ENCODE data around the gene DPH5. TPM values are rescaled to one million over a fixed set of nuclear protein-coding genes. Genes with fewer than 3 reads are reported as not detected.

The DPH5 gene
- total and polyA plus RNA-seq, 2 experiments from 2014 or later, result 24.1 to 26.6 TPM

DNA sequence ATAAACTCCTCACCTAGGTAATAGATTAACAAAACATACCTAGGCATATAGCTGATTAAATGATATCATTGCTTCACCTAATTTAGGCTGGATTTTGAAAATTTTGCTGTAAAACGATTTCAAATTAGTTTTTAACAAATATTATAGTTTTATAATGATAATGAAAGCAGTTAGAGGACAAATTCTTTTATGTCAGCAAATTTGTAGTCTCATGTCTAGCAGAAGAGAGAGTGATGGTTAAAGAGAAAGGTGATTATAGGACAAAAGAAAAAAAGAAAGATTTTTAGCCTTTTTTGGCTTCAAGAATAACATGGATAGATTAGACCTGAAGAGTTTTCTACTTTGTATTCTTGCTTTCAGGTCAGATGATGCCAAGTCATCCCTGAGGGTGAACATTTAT lies 3.6 kb upstream of the DPH5 start:
- no peaks in the 10 kb centered on the region for H3K9me2 ChIP-seq (ENCODE audit: insufficient read depth)
- 93 to 96% methylated on average over 1 of the region's 1 CpG for WGBS, 2 experiments (ENCODE audit: low coverage in 1 of 2, low lambda C conversion rate in 2 of 2, missing lambda C conversion rate in 2 of 2)
- in situ Hi-C loops (cut with MboI), result no loop called here

DNA sequence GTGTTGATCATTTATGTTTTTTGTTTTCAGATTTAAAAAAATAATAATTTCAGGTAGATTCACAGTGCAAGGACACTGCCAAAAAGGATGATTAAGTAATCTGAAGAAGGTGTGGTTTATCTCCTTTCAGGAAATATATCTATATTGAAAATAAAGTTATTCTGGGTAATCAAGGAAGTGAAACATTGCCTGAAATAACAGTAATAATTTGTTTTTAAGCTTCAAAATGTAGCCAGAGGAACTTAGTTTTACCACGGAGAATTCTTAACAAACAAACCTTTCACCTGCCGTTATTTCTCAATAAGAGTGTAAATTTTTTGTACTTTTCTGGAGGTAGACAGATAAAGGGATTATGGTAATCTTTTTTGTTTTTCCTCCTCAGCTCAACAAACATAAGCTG lies 2.9 kb upstream of the DPH5 start:
- H3K79me2 ChIP-seq (ENCODE audit: insufficient read depth), result peaks cover 72% of the 10 kb centered on the region
- no peaks in the 10 kb centered on the region for H3K9me2 ChIP-seq (ENCODE audit: insufficient read depth)
- DNase-seq, result no peak
- H3K9ac ChIP-seq, result no peak overlapping the region
- peaks cover 5% of the 10 kb centered on the region for H3F3A ChIP-seq (ENCODE audit: insufficient read depth)
- no peak overlapping the region for H3K4me3 ChIP-seq
- no peak for TF ChIP-seq EZH2phosphoT487 (IDR thresholded peaks at IDR 0.05; ENCODE audit: insufficient read depth, low read depth)
- TF ChIP-seq EZH2 (IDR thresholded peaks at IDR 0.05; ENCODE audit: insufficient read depth, poor library complexity, severe bottlenecking), result no peak
- no peaks in the 10 kb centered on the region for H3K36me3 ChIP-seq (ENCODE audit: low read depth)
- WGBS, 2 experiments (ENCODE audit: low coverage in 1 of 2, low lambda C conversion rate in 2 of 2, missing lambda C conversion rate in 2 of 2), result 96 to 99% methylated on average over 2 of the region's 2 CpGs
- peaks cover 17% of the 10 kb centered on the region for H3K4me1 ChIP-seq (ENCODE audit: insufficient read depth)
- no peaks in the 10 kb centered on the region for H3K27me3 ChIP-seq (replicated peaks; ENCODE audit: insufficient read depth)
- no peak overlapping the region for H2AFZ ChIP-seq
- H3K27ac ChIP-seq, result no peak overlapping the region
- in situ Hi-C loops (cut with MboI), result no loop called here
- no peak overlapping the region for H3K4me2 ChIP-seq (ENCODE audit: unreplicated experiment)
- no peaks in the 10 kb centered on the region for H4K20me1 ChIP-seq (ENCODE audit: insufficient read depth)
- no peaks in the 10 kb centered on the region for H3K9me3 ChIP-seq (ENCODE audit: low read depth)

More for the DNA sequence above, 3.6 kb upstream of the DPH5 start:
- Histone ChIP-seq H2AFZ (no peak overlapping the region), H3K36me3 (ENCODE audit: low read depth) (no peaks in the 10 kb centered on the region), H4K20me1 (ENCODE audit: insufficient read depth) (no peaks in the 10 kb centered on the region), H3F3A (ENCODE audit: insufficient read depth) (no peaks in the 10 kb centered on the region), H3K9me3 (ENCODE audit: low read depth) (no peaks in the 10 kb centered on the region), H3K9ac (no peak overlapping the region), H3K4me1 (ENCODE audit: insufficient read depth) (peaks cover 17% of the 10 kb centered on the region), H3K4me3 (no peak overlapping the region), H3K27me3 (replicated peaks; ENCODE audit: insufficient read depth) (no peaks in the 10 kb centered on the region), H3K4me2 (ENCODE audit: unreplicated experiment) (no peak overlapping the region), H3K27ac (no peak overlapping the region), H3K79me2 (ENCODE audit: insufficient read depth) (peaks cover 71% of the 10 kb centered on the region)
- TF ChIP-seq EZH2phosphoT487 (IDR thresholded peaks at IDR 0.05; ENCODE audit: insufficient read depth, low read depth), result no peak
- no peak for TF ChIP-seq EZH2 (IDR thresholded peaks at IDR 0.05; ENCODE audit: insufficient read depth, poor library complexity, severe bottlenecking)
- DNase-seq, result no peak

DNA sequence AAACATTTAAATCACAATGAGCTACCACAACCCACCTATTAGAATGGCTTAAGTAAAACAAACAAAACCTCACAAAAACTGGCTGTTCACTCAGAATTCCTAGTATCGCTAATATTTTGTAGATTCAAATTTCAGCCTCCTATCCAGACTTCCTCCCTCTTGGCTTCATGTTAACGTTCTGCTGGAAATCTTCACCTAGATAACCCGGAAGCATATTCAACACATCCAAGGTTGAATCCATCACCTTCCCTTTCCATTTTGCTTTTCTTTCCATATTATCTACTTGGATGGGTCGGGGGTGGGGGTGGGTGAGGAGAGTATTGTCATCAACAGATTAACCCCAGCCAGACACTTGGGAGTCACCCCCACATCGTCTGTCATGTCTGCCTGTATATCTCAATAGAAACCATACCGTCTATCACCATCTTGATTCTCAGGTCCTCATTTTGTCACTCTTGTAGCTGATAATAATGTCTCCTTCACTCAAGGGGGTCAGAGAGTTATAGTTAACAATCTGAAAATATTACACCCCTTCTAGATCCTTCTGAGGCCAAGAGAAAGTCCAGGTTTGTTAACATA lies 1.7 kb upstream of the DPH5 start:
- no peak overlapping the region for H3K4me2 ChIP-seq (ENCODE audit: unreplicated experiment)
- H3K27me3 ChIP-seq (replicated peaks; ENCODE audit: insufficient read depth), result no peaks in the 10 kb centered on the region
- WGBS, 2 experiments (ENCODE audit: low coverage in 1 of 2, low lambda C conversion rate in 2 of 2, missing lambda C conversion rate in 2 of 2), result 90 to 93% methylated on average over 6 of the region's 6 CpGs
- peaks cover 21% of the 10 kb centered on the region for H3K4me1 ChIP-seq (ENCODE audit: insufficient read depth)
- no peaks in the 10 kb centered on the region for H3K36me3 ChIP-seq (ENCODE audit: low read depth)
- no peak overlapping the region for H3K9ac ChIP-seq
- H4K20me1 ChIP-seq (ENCODE audit: insufficient read depth), result no peaks in the 10 kb centered on the region
- TF ChIP-seq EZH2 (IDR thresholded peaks at IDR 0.05; ENCODE audit: insufficient read depth, poor library complexity, severe bottlenecking) (no peak), EZH2phosphoT487 (IDR thresholded peaks at IDR 0.05; ENCODE audit: insufficient read depth, low read depth) (no peak)
- no peak overlapping the region for H2AFZ ChIP-seq
- no peak overlapping the region for H3K27ac ChIP-seq
- DNase-seq, result no peak
- H3F3A ChIP-seq (ENCODE audit: insufficient read depth), result peaks cover 14% of the 10 kb centered on the region
- H3K9me3 ChIP-seq (ENCODE audit: low read depth), result no peaks in the 10 kb centered on the region
- H3K4me3 ChIP-seq, result no peak overlapping the region
- in situ Hi-C loops (cut with MboI), result no loop called here
- H3K9me2 ChIP-seq (ENCODE audit: insufficient read depth), result no peaks in the 10 kb centered on the region
- H3K79me2 ChIP-seq (ENCODE audit: insufficient read depth), result peaks cover 64% of the 10 kb centered on the region

DNA sequence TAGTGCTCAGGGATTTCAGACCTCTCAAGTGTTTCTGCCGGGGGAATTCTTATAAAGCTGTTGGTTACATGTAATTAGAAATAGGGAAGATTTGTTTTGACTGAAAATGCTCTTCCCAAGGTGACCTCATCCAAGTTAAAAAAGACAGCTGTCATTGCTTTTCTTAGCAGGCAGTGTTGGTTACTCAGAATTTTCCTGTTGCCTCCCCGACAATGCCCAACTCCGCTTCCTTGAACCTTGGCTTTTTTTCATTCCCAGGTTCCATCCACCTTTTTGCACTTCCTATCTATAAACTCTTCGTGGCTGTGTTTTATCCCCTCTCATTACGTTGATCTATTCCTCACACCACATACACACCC lies 825 bp upstream of the DPH5 start:
- H3K27ac ChIP-seq, result peak overlapping the region; percentile 80
- peak overlapping the region; percentile 74 for H3K4me2 ChIP-seq (ENCODE audit: unreplicated experiment)
- WGBS, 2 experiments (ENCODE audit: low coverage in 1 of 2, low lambda C conversion rate in 2 of 2, missing lambda C conversion rate in 2 of 2), result 42 to 55% methylated on average over 5 of the region's 5 CpGs
- peaks cover 27% of the 10 kb centered on the region for H3K4me1 ChIP-seq (ENCODE audit: insufficient read depth)
- no peaks in the 10 kb centered on the region for H3K27me3 ChIP-seq (replicated peaks; ENCODE audit: insufficient read depth)
- no peak for DNase-seq
- peak overlapping the region; percentile 82 for H3K4me3 ChIP-seq
- peak overlapping the region; percentile 88 for H2AFZ ChIP-seq
- no peaks in the 10 kb centered on the region for H4K20me1 ChIP-seq (ENCODE audit: insufficient read depth)
- H3K79me2 ChIP-seq (ENCODE audit: insufficient read depth), result peaks cover 59% of the 10 kb centered on the region
- in situ Hi-C loops (cut with MboI), result no loop called here
- no peaks in the 10 kb centered on the region for H3K36me3 ChIP-seq (ENCODE audit: low read depth)
- no peaks in the 10 kb centered on the region for H3K9me2 ChIP-seq (ENCODE audit: insufficient read depth)
- peak overlapping the region; percentile 86 for H3K9ac ChIP-seq
- H3F3A ChIP-seq (ENCODE audit: insufficient read depth), result peaks cover 21% of the 10 kb centered on the region
- no peaks in the 10 kb centered on the region for H3K9me3 ChIP-seq (ENCODE audit: low read depth)
- TF ChIP-seq EZH2phosphoT487 (IDR thresholded peaks at IDR 0.05; ENCODE audit: insufficient read depth, low read depth) (no peak), EZH2 (IDR thresholded peaks at IDR 0.05; ENCODE audit: insufficient read depth, poor library complexity, severe bottlenecking) (no peak)

Data from GM23248 (cell line).